Activated CD4-positive, alpha-beta T cell treated with anti-CD3 and anti-CD28 coated beads for 1 hour (primary cell): ENCODE results near the gene MAN2A2.
"Not testable (repeated sequence)": the region's sequence is repeated elsewhere in the genome, so short reads cannot be mapped to it uniquely, and the experiment has no call there.

ENCODE experiments used
- DNase-seq: peaks from one replicate; pipeline ENCODE4 v3.0.0-alpha.2; 2020

Gene MAN2A2

GRCh38 chr15:90905306-90906180 lies 2.4 kb downstream of the MAN2A2 start:
- no peak for DNase-seq

GRCh38 chr15:90906181-90906849 lies 3.2 kb downstream of the MAN2A2 start:
- no peak for DNase-seq

- DNase-seq = no peak
Measured at GRCh38 chr15:90907051-90907660, 4.1 kb downstream of the MAN2A2 start.

- no peak for DNase-seq
Measured at GRCh38 chr15:90907838-90908507, 4.9 kb downstream of the MAN2A2 start.

GRCh38 chr15:90909449-90909848 lies 6.3 kb downstream of the MAN2A2 start:
- DNase-seq = not testable (repeated sequence)

GRCh38 chr15:90909976-90910375 lies 6.9 kb downstream of the MAN2A2 start:
- no peak for DNase-seq

- DNase-seq = no peak
Measured at GRCh38 chr15:90910441-90911301, 7.6 kb downstream of the MAN2A2 start.

- no peak for DNase-seq
Measured at GRCh38 chr15:90911302-90911623, 8.2 kb downstream of the MAN2A2 start.

- DNase-seq = no peak
Measured at GRCh38 chr15:90911906-90912769, 9.0 kb downstream of the MAN2A2 start.

- no peak for DNase-seq
Measured at GRCh38 chr15:90912770-90913075, 9.6 kb downstream of the MAN2A2 start.

GRCh38 chr15:90913398-90913944 lies 10.4 kb downstream of the MAN2A2 start:
- no peak for DNase-seq

GRCh38 chr15:90914305-90915080 lies 11.4 kb downstream of the MAN2A2 start:
- DNase-seq = no peak

- DNase-seq = no peak
Measured at GRCh38 chr15:90915216-90915807, 12.2 kb downstream of the MAN2A2 start.

- no peak for DNase-seq
Measured at GRCh38 chr15:90915808-90916440, 12.8 kb downstream of the MAN2A2 start.

- no peak for DNase-seq
Measured at GRCh38 chr15:90916461-90916860, 13.4 kb downstream of the MAN2A2 start.

GRCh38 chr15:90917569-90917968 lies 14.5 kb downstream of the MAN2A2 start:
- no peak for DNase-seq

- no peak for DNase-seq
Measured at GRCh38 chr15:90918034-90918788, 15.1 kb downstream of the MAN2A2 start.

GRCh38 chr15:90918835-90919234 lies 15.7 kb downstream of the MAN2A2 start:
- no peak for DNase-seq

GRCh38 chr15:90921887-90922286 lies 18.8 kb downstream of the MAN2A2 start:
- DNase-seq = no peak
